RPMI7951 (cell line): ENCODE data around the gene BNC1. TPM values are rescaled to one million over a fixed set of nuclear protein-coding genes. Genes with fewer than 3 reads are reported as not detected.
A peak's percentile ranks its signal among the peaks of the same experiment; 100 is the strongest.

Source experiments
- DNase-seq: peaks from one replicate; pipeline ENCODE4 v3.0.0-alpha.2; 2012; ENCODE audit warnings: low read depth
- total RNA-seq: library from RNA; depleted of rRNA; stranded (reverse); fragments of >200 nt; shearing (Covaris generic); gene quantifications from 2 replicates; pipeline ENCODE4 v1.2.3, GENCODE V29; 2014; rRNA removed

The BNC1 gene, protein sequence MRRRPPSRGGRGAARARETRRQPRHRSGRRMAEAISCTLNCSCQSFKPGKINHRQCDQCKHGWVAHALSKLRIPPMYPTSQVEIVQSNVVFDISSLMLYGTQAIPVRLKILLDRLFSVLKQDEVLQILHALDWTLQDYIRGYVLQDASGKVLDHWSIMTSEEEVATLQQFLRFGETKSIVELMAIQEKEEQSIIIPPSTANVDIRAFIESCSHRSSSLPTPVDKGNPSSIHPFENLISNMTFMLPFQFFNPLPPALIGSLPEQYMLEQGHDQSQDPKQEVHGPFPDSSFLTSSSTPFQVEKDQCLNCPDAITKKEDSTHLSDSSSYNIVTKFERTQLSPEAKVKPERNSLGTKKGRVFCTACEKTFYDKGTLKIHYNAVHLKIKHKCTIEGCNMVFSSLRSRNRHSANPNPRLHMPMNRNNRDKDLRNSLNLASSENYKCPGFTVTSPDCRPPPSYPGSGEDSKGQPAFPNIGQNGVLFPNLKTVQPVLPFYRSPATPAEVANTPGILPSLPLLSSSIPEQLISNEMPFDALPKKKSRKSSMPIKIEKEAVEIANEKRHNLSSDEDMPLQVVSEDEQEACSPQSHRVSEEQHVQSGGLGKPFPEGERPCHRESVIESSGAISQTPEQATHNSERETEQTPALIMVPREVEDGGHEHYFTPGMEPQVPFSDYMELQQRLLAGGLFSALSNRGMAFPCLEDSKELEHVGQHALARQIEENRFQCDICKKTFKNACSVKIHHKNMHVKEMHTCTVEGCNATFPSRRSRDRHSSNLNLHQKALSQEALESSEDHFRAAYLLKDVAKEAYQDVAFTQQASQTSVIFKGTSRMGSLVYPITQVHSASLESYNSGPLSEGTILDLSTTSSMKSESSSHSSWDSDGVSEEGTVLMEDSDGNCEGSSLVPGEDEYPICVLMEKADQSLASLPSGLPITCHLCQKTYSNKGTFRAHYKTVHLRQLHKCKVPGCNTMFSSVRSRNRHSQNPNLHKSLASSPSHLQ
- 6.6 and 8.8 TPM in 2 replicates for total RNA-seq

DNA sequence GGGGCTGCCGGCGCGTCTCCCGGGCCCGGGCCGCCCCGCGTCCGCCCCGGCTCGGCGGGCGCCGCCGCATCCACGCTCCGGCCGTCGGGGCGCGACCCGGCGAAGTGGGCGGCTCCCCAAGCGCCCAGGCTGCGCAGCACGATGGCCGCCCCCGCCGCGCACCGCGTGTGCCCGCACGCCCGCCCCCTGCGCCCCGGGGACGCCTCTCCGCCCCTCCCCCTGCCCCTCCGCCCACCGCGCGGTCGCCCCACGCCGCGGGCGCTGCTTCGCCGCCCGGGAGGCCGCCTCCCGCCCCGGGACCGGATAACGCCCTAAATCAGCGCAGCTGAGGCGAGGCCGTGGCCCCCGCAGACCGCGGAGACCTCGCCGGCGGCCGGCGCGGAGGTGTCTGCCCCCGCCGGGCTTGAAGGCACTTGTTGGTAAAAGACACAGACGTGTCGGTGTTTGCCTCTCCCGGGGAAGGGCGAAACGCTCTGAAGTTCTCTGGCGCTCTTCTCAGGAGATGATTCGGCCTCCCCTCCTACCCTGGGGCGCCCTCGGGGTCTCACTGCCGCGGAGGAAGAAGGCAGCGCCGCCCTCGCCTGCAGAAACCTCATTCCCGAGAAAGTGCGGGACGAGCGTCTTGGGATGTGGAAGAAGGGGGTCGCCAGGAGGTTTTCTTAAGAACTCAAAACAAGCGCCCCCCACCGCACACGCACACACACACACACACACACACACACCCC, at the start of gene BNC1:
Gene BNC1 (minus strand): TSS at position 106 of the 725 bp plus-strand sequence. CDS start 36 bp downstream, at position 70.
- no peak for DNase-seq

DNA sequence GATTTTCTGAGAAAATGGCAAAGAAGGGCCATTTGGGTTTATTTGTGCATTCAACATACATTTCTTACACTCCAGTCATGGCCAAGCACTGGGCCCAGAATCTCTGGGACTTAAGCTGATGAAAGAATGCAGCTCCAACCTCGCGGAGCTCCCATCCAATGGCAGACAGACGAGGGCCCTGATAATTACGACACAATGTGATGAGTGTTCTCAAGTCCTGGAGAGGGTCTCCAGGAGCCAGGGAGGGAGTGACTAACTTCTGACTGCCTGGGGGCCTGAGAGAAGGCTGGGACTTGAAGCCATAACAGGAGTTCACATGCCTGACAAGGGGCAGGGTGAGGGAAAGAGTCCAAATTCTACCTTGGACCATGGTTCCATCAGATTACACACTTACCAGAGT, 42.6 kb upstream of the BNC1 start:
- peak; percentile 47 for DNase-seq

DNA sequence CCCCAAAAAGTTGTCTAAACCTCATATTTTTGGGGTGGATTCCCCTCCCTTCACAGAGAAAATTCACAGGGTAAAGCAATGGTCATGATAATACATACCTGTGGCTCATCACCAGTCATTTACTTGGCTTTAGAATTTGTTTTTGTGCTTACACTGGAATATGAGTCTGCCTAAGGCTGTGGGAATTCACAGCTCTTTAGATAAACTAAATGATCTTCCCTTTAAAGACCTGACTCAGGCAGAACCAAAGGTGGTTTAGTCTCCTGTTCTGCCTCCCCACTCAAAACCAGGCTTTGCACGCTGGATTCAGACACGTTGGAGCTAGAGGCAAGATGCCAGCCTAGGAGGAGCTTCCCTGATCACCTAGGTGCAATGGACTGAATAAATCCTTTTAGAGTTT, 40.3 kb upstream of the BNC1 start:
- no peak for DNase-seq

DNA sequence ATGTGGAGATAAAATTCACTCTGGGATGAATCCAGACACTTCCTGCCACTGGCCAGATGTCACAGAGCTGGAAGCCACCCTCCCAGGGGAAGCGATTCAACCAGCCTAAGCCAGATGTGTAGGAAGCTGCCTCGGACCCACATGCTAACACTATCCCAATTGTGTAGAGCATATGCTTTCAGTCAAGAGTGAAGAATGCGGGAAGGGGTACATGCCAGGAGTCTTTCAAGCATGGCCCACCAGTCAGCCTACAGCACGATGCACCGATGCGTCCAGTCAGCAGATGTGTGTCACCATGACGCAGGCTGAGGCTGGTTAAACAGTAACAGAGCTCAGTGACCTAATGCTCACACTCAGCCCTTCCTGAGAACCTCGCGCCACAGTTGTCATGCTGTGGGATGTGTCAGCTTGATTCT, 38.8 kb upstream of the BNC1 start:
- peak; percentile 97 for DNase-seq

DNA sequence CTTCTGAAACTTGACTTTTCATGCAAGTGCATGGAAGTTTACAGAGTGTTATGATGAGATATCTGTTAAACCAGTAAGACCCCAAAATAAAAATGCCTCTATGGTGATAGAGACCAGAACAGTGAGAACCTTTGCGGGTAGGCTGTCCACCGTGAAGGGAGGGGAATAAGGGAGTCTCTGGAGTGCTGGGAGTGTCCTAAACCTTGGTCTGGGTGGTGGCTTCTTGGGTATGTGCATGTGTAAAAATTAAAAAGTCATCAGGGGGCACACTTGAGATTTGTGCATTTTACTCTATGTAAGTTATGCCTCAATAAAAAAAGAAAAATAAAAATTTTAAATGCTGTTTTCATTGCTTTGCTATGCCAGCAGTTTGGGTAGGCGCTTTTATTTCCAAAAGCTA, 38.2 kb upstream of the BNC1 start:
- DNase-seq: no peak

DNA sequence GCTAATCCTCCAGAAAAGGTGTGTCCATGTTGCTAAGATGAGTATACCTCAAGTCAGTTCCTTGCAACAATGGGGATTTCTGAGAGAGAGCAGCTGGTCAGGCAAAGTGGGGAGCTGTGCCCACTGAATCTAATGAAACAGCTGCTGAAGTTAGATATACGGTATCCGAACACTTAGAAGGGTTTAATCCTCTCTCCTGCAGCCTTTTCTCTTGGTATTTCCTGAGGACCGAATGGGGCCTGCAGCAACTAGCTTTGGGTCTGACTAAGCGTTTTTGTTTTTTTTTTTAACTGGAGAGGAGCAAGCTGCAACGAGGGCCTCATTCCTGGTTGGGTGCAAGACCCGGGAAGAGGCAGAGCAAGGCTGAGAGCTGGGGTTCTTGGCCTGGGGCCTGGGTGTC, 37.6 kb upstream of the BNC1 start:
- DNase-seq: peak; percentile 60

DNA sequence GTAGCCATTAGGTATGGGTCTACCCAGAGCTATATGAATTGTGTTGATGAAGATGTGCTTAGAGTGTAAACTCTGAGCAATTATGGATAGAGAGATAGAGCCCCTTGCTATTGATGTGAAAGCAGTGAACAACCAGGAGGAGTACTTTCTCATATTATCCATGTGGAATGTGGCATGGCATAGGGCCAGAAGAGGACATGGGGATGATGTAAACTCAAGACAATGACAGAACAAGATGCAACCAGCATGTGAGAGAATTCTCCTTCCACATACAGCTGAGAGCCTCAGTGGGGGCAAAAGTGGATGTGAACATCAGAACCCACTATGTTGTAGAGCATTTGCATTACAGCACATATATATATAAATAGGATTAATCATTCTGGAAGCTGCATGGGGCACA, 36.4 kb upstream of the BNC1 start:
- peak; percentile 70 for DNase-seq

DNA sequence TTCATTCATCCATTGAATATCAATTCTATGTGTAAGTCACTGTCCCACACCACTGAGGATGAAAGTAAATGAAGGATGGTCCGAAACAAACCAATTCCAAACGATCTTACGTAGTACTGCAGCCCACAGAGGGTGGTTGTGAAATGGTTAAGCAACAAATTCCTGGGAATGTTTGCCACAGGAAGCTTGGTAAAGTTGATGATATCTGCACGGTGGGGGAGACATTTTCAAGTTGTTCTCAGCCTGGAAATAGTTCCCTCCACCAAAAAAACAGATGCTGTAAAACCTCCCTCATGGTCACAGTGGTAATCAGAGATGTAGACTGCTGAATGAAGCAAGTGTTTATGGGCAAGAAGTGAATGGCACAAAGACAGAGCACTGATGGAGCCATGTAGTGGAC, 35.9 kb upstream of the BNC1 start:
- DNase-seq: peak; percentile 84

DNA sequence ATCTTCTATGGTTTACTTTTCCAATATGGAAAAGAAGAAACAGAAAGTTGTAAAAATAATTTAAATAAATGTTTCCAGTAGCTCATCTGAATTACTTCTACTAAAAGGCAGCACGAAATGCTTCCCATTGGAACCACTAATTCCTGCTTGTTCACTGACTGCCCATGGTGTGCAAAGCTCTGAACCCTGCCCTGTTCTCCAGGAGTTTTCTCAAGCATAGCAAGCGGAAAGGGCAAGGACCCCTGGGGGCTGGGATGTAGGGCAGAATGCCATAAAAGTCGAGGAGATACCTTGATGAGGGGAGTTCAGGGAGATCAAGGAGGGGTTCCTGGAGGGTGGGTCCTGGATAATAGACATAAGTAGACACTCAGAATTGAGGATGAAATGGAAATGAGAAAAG, 35.3 kb upstream of the BNC1 start:
- DNase-seq: no peak

DNA sequence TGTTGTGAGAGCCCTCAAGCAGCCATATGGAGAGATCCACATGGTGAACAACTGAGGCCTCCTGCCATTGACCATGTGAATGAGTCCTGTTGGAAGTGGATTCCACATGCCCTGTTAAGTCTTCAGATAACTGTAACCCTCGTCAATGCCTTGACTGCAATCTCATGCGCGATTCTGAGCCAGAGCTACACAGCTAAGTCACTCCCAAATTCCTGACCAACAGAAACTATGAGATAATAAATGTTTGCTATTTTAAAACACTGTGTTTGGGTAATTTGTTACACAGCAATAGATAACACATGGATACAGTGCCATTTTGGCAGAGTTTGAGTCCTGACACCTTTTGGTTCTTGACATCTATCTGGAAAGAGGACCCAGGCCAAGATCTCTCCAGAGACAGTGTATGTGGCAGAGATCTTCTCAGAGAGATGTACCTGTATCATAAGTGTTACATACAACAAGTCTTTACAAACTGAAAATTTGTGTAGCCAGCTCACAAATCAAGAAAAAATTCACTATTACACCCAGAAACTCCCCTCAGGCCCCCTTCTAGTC, 34.5 kb upstream of the BNC1 start:
- no peak for DNase-seq

DNA sequence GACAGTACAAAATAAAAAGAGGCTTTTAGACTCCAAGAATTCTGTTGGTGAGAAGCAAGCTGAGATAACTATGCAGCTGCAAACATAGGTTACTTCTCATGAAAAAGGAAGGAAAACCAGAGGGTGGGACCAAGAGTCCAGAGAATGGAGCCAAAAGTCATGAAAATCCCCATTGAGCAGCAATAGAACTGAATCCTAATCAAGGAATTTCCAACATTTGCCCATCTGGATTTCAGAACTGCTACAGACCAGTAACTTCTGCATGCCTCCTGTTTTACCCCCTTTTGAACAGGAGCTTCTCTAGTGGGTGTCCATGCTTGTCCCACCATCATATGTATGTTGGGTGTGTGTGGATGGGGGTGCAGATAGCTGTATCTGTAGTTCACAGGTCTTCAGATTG, 33.6 kb upstream of the BNC1 start:
- DNase-seq: no peak

DNA sequence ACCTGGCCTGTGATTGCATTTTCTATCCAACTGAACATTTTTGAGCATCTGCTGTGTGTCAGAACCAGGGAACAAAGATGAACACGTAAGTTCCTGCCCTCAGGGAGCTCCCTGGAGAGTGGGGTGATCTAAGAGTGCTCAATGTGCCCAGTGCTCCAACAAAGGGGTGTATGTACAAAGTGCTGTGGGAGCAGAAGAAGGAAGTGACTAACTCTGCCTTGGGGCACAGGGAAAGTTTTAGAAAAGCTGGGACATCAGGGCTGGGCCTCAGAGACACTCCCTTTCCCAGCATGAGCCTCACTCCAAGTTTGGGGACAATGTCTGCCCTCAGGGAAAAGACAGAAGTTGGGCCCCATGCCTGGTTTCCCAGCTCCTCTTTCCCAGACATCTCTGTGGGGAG, 27.6 kb upstream of the BNC1 start:
- DNase-seq: peak; percentile 95

DNA sequence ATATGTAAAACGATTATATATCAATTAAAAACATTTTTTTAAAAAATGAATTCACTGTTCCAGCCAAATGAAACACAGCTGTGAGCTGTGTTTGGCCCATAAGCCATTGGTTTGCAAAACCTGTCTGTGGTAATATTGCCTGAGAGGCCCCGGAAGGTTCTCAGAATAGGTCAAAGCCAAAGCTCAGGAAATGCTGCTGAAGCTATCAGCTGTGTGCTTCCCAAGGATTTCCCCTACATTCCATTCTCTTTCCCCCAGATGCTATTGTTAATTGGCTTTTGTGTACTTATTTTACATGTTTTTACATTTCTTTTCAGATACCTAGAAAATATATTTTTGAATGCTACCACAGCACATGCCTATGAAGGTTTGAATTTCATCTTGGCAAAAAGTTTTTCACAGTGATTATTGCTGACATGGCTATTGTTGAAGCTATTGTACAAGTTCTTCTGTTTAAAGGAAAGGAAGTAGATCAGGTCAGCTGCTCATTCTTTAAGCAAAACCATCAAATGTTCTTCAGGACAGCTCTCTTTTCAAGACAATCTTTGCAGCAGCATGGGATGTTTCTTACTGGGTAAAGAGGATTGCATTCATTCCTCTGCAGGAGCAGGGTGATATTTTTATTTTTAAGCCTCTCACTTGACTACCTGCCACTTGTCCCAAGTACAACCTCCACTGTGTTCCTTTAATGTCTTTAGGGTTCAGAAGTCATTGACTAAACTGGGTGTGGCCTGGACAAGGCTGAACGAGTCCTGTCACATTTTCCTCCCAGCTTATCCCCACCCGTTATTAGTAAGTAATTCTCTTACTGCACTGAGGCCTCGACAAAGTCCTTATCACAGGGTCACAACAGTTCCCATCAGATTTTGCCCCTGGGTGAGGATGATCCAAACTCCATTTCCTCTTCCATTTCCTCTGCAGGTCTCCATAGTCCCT, 26.3 kb upstream of the BNC1 start:
- peak; percentile 71 for DNase-seq

DNA sequence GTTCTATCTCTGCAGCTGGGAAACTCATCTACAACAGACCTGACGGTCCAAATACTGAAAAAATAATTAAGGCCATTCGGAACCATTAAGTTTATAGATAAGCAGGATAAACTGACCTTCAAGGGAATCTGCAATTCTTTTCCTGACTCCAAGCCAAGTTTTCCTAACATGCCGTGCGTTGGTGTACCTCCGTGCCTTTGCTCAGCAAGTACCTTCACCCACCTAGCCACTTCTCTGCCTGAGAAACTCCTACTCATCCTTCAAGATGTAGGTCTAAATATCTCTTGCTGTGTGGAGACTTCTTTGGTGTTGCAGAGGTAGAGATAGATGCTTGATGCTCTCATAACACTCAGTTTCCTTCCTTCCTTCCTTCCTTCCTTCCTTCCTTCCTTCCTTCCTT, 24.2 kb upstream of the BNC1 start:
- DNase-seq: no peak

DNA sequence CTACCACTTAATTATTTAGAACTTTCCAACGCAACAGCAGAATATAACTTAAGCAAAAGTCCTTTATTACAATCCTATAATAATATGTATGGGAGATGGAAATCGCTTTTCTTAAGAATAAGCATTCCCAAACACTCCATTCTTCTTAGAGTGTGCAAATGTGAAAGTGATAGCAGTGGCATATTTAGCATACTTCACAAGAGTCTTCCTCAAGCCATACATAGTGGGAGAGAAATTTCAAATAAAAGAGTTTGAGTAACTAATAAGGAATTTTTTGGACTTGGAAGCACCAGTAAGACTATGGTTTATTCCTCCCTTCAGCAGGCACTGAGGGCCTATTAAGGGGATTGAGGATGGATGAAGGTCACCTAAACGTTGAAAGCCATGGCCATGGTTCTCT, 22.1 kb upstream of the BNC1 start:
- DNase-seq: no peak

DNA sequence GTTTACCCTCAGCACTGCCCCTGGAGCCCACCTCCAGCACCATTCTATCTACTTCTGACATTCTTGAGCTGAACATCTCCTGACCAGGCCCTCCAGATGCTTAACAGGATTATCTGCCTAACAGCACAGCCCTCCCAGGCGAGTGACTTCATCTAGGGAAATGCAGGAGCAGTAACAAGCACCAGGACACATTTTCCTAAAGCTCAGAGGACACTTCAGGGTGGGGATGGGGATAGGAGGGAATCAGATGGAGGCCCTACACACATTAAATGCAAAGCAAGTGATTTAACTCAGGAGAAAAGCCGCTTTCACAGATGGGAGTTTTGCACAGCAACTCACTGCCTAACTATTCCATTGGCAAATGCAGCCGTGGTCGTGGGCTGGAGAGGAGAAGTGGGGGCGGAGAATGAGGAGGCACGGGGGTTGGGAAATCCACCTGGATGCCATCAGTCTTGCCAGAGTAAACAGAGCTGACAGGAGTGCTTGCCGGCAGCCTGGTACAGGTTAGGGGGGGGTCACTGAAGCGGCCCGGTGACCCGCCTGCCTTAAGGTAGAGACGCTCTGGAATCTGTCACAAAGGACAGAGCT, 21.3 kb upstream of the BNC1 start:
- no peak for DNase-seq

DNA sequence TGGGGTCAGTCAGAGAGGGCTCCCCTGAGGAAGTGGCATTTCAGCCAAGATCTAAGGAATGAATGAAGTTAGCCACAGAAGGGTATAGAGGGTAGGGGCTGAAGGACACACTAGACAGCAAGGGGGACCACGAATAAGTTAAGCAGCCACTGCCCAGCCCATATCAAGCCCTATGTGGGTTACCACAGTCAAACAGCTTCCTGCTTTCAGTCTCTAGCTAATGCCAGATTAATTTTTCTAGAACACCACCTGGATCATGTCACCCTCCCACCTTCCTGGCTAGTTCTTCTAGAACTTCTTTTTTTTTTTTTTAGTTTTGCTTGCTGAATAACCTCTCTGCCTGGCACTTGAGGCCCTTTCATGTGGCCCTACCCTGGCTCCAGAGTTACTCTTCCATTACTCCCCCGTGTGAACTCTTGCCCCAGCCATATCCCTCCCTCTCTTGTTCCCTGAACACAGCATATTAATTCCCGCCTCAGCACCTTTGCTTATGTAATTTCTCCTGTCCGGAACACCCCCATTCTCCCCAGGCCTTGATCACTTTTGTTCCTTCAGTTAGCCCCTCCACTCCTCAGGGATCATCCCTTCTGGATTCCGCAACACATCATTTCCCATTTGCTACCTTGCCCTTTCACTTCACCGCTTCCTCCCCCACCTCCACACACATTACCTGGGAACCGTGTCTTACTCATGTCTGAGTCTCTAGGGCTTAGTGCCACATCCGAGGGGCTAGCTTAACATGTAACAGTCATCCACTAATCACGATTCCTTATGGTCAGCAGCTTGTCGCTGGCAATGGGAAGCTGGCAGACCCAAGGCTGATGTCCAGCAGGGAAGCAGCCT, 20.6 kb upstream of the BNC1 start:
- DNase-seq: no peak

DNA sequence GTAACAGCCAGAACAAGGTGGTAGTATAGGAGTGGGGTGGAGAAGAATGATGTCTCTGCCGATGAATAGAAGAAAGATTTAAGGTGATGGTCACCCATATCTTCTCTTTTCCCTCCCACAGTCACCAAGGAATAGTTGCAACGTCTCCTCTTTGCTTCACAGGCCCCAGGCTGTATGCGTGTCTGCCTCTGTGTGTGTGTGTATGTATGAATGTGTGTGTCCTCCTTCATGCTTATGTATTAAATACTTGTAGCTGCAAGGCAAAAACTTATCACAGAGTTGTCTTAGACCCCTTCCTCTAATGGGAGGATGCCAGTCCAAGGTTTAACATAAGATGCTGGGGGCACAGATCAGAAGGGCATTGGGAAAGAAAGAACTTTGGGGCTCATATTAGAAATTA, 19.1 kb upstream of the BNC1 start:
- DNase-seq: no peak

DNA sequence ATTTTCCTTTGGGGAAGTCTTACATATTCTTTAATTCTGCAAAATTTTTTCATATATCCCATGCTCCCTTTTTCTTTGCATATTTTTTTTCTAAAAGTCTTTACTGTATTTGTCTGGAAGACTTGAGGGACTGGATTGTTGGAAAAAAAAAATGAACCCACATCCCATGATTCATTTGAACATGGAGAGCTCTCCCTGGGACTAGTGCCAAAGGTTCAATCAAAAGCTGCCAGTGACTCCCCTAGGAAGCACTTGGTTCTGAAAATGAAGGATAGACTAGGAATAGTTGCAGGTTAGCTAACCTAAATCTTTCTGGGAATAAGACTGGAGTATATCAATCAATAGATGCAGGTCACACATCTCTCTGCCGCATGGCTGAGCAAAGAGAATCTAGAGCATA, 16.4 kb upstream of the BNC1 start:
- peak; percentile 83 for DNase-seq
